HCT116 (cell line): ENCODE measurements around the gene DHX30. TPM values are rescaled to one million over a fixed set of nuclear protein-coding genes. Genes with fewer than 3 reads are reported as not detected.

Experiments
- ATAC-seq: fragments of 200-7000 bp; cut with Tn5 transposase; 2 replicates; pipeline ENCODE4 v1.9.1; 2020; ENCODE audit warnings: mild to moderate bottlenecking, moderate library complexity
- BruUV-seq: library from RNA; stranded (reverse); fragments of 400-500 nt; replicated peaks from 2 replicates; lab custom pipeline; 2021; lab: Mats Ljungman, UMichigan
- CTCF ChIA-PET: fragments of 300-600 bp; sonication (Branson Sonifier 250); formaldehyde crosslinking; loops from one replicate; lab custom pipeline; 2021; ENCODE audit warnings: antibody characterized with exemption; lab: Charles Lee
- POLR2A ChIA-PET: fragments of 300-600, 350-600 bp; sonication (Branson Sonifier 250); formaldehyde crosslinking; loops from one replicate; lab custom pipeline; 2021; ENCODE audit warnings: antibody characterized with exemption; lab: Charles Lee
- RAD21 ChIA-PET, 2 experiments: fragments of 300-600 bp; sonication (Branson Sonifier 250); formaldehyde crosslinking; loops; one replicate each; lab custom pipeline; 2023; ENCODE audit warnings: low total read pairs in 2 of 2; ENCODE audit not compliant: uncharacterized antibody in 2 of 2, unreplicated experiment in 2 of 2, low non-redundant PET in 1 of 2; lab: Charles Lee
- DNase-seq: peaks from one replicate; pipeline ENCODE4 v3.0.0-alpha.2; 2010; ENCODE audit warnings: low read depth, low spot score
- H2AFZ ChIP-seq: fragments of 200-600 bp; shearing (Covaris generic), sonication (generic); 2 replicates; pipeline ENCODE4 v1.6.1; 2017; ENCODE audit warnings: low read depth, mixed run types, mixed read lengths, antibody characterized with exemption, low read length; ENCODE audit not compliant: poor library complexity, severe bottlenecking
- H3K27ac ChIP-seq: 2 replicates; pipeline ENCODE4 v1.5.1; 2012; ENCODE audit warnings: low read depth, low read length
- H3K27me3 ChIP-seq: fragments of 200-600 bp; sonication (generic); 2 replicates; pipeline ENCODE4 v1.6.1; 2016; ENCODE audit warnings: mixed run types, low read length, mixed read lengths; ENCODE audit not compliant: insufficient read depth
- H3K36me3 ChIP-seq, 2 experiments: fragments of 200-500 bp in 1 of 2; fragments of 200-600 bp in 1 of 2; sonication (Bioruptor generic) in 1 of 2; sonication (generic) in 1 of 2; 2 replicates each; pipeline versions ENCODE4 v1.5.1 to v1.6.1; 2014 to 2016; ENCODE audit warnings: low read length in 2 of 2, inconsistent platforms in 1 of 2, mixed read lengths in 1 of 2, mixed run types in 1 of 2; ENCODE audit not compliant: insufficient read depth in 2 of 2, control insufficient read depth in 1 of 2
- H3K4me1 ChIP-seq, 2 experiments: fragments of 200-600 bp in 1 of 2; sonication (generic) in 1 of 2; 2 replicates each; pipeline versions ENCODE4 v1.5.1 to v1.6.1; 2012 to 2017; ENCODE audit warnings: low read length in 2 of 2, inconsistent platforms in 1 of 2, mild to moderate bottlenecking in 1 of 2, mixed read lengths in 1 of 2, mixed run types in 1 of 2, moderate library complexity in 1 of 2; ENCODE audit not compliant: insufficient read depth in 2 of 2, control insufficient read depth in 1 of 2
- H3K4me2 ChIP-seq: fragments of 200-600 bp; sonication (generic); 2 replicates; pipeline ENCODE4 v1.6.1; 2017; ENCODE audit warnings: mixed run types, low read length, mixed read lengths
- H3K4me3 ChIP-seq, 2 experiments: fragments of 200-600 bp in 1 of 2; sonication (generic) in 1 of 2; replicated peaks in 1 of 2; 2 replicates each; pipeline ENCODE4 v1.5.1; 2011 to 2016; ENCODE audit warnings: low read length in 2 of 2, control low read depth in 1 of 2, low read depth in 1 of 2, mild to moderate bottlenecking in 1 of 2, mixed read lengths in 1 of 2, mixed run types in 1 of 2
- H3K79me2 ChIP-seq: fragments of 200-600 bp; sonication (generic); 2 replicates; pipeline ENCODE4 v1.6.1; 2017; ENCODE audit warnings: mild to moderate bottlenecking, mixed run types, low read length, moderate library complexity, mixed read lengths; ENCODE audit not compliant: insufficient read depth
- H3K9ac ChIP-seq: fragments of 200-600 bp; sonication (generic); 2 replicates; pipeline ENCODE4 v1.6.1; 2016; ENCODE audit warnings: low read length, mixed read lengths
- H3K9me2 ChIP-seq: fragments of 200-600 bp; sonication (generic), shearing (Covaris generic); 2 replicates; pipeline ENCODE4 v1.6.1; 2017; ENCODE audit warnings: mixed run types, mild to moderate bottlenecking, moderate library complexity; ENCODE audit not compliant: insufficient read depth
- H3K9me3 ChIP-seq, 2 experiments: fragments of 200-500 bp in 1 of 2; fragments of 200-600 bp in 1 of 2; sonication (Bioruptor generic) in 1 of 2; sonication (generic) in 1 of 2; 2 replicates each; pipeline ENCODE4 v1.6.1; 2014 to 2017; ENCODE audit warnings: low read length in 2 of 2, mixed read lengths in 2 of 2, inconsistent platforms in 1 of 2, low read depth in 1 of 2, mild to moderate bottlenecking in 1 of 2, mixed run types in 1 of 2, moderate library complexity in 1 of 2; ENCODE audit not compliant: control insufficient read depth in 1 of 2, insufficient read depth in 1 of 2
- H4K20me1 ChIP-seq: fragments of 200-600 bp; sonication (generic), shearing (Covaris generic); 2 replicates; pipeline ENCODE4 v1.6.1; 2017; ENCODE audit warnings: mixed run types, mild to moderate bottlenecking, moderate library complexity; ENCODE audit not compliant: insufficient read depth
- CBX3 ChIP-seq: IDR thresholded peaks from 2 replicates; pipeline ENCODE4 v1.6.1; 2012; ENCODE audit warnings: low read depth
- CTCF ChIP-seq, 3 experiments: fragments of 200-600 bp in 1 of 3; sonication (generic) in 1 of 3; IDR thresholded peaks in 2 of 3; conservative IDR thresholded peaks in 1 of 3; 2 replicates each; pipeline ENCODE4 v1.5.1; 2012 to 2017; ENCODE audit warnings: low read depth in 2 of 3, low read length in 2 of 3, antibody characterized with exemption in 1 of 3, borderline replicate concordance in 1 of 3, control low read depth in 1 of 3, mild to moderate bottlenecking in 1 of 3, mixed read lengths in 1 of 3, mixed run types in 1 of 3, moderate library complexity in 1 of 3; ENCODE audit not compliant: insufficient read depth in 1 of 3
- EGR1 ChIP-seq: IDR thresholded peaks from 2 replicates; pipeline ENCODE4 v1.6.1; 2012; ENCODE audit warnings: low read depth
- EZH2 ChIP-seq: fragments of 200-600 bp; sonication (generic); IDR thresholded peaks from 2 replicates; pipeline ENCODE4 v1.6.1; 2017; ENCODE audit warnings: antibody characterized with exemption, mixed run types
- FOSL1 ChIP-seq: IDR thresholded peaks from 2 replicates; pipeline ENCODE4 v1.6.1; 2012; ENCODE audit warnings: low read depth
- JUND ChIP-seq: IDR thresholded peaks from 2 replicates; pipeline ENCODE4 v1.6.1; 2012
- MAX ChIP-seq: IDR thresholded peaks from 2 replicates; pipeline ENCODE4 v1.6.1; 2012
- POLR2A ChIP-seq: IDR thresholded peaks from 2 replicates; pipeline ENCODE4 v1.7.0; 2011; ENCODE audit warnings: borderline replicate concordance; ENCODE audit not compliant: insufficient read depth, insufficient read length; ENCODE audit errors: extremely low read depth
- RAD21 ChIP-seq: IDR thresholded peaks from 2 replicates; pipeline ENCODE4 v1.6.1; 2012; ENCODE audit warnings: low read depth, mild to moderate bottlenecking
- SIN3A ChIP-seq: IDR thresholded peaks from 2 replicates; pipeline ENCODE4 v1.6.1; 2012; ENCODE audit warnings: low read depth
- SRF ChIP-seq: IDR thresholded peaks from 2 replicates; pipeline ENCODE4 v1.6.1; 2012; ENCODE audit warnings: low read depth
- TCF7L2 ChIP-seq: IDR thresholded peaks from 2 replicates; pipeline ENCODE4 v1.7.0; 2011; ENCODE audit warnings: borderline replicate concordance, inconsistent platforms; ENCODE audit not compliant: insufficient read depth, insufficient read length; ENCODE audit errors: extremely low read depth
- YY1 ChIP-seq: IDR thresholded peaks from 2 replicates; pipeline ENCODE4 v1.6.1; 2011; ENCODE audit warnings: low read length, low read depth, moderate library complexity, mild to moderate bottlenecking; ENCODE audit not compliant: insufficient replicate concordance; ENCODE audit errors: extremely low read depth
- ZBTB33 ChIP-seq: IDR thresholded peaks from 2 replicates; pipeline ENCODE4 v1.6.1; 2011; ENCODE audit warnings: mild to moderate bottlenecking, low read length, moderate library complexity; ENCODE audit not compliant: insufficient replicate concordance; ENCODE audit errors: extremely low read depth
- ZNF274 ChIP-seq: fragments of 200-500 bp; sonication (Bioruptor generic); IDR thresholded peaks from 2 replicates; pipeline ENCODE4 v1.6.1; 2014; ENCODE audit warnings: mild to moderate bottlenecking, low read depth, low read length, inconsistent platforms
- intact Hi-C: fragments of 100-400 bp; cut with micrococcal nuclease; formaldehyde crosslinking; loops from 2 replicates; pipeline ENCODE4 v1.10.0; 2022
- total RNA-seq: library from RNA; stranded (reverse); gene quantifications from one replicate; pipeline ENCODE4 v1.2.1, GENCODE V29; 2021; ENCODE audit not compliant: unreplicated experiment
- TF ChIP-seq, protein P1 (sequence below): IDR thresholded peaks from 2 replicates; pipeline ENCODE4 v1.6.1; 2012

The DHX30 gene
- total RNA-seq, 1 experiment from 2014 or later: 114 TPM

GRCh38 chr3:47874438-47874837 is 71.5 kb downstream of the DHX30 start:
- POLR2A ChIA-PET: no interaction called here
- peaks cover 17 to 30% of the 10 kb centered on the region in 2 experiments; a peak in 3 of 4 replicates for H3K36me3 ChIP-seq

GRCh38 chr3:47874913-47875312 is 72.0 kb downstream of the DHX30 start:
- no peak overlapping the region for H3K9ac ChIP-seq
- POLR2A ChIA-PET: no interaction called here
- intact Hi-C loops: no loop called here
- H3K79me2 ChIP-seq: no peaks in the 10 kb centered on the region
- no peaks in the 10 kb centered on the region for H3K27me3 ChIP-seq
- H4K20me1 ChIP-seq: no peaks in the 10 kb centered on the region
- H3K9me3 ChIP-seq: no peaks in the 10 kb centered on the region
- no peak overlapping the region for H3K27ac ChIP-seq
- RAD21 ChIA-PET: no interaction called here
- H3K9me2 ChIP-seq: no peaks in the 10 kb centered on the region
- CTCF ChIA-PET: no interaction called here
- H3K4me3 ChIP-seq: no peak overlapping the region
- ATAC-seq (no peak), DNase-seq (no peak)
- no peaks in the 10 kb centered on the region for H3K4me1 ChIP-seq
- BruUV-seq: no TSS peak
- H3K4me2 ChIP-seq: no peak overlapping the region
- H3K36me3 ChIP-seq: peaks cover 13 to 26% of the 10 kb centered on the region in 2 experiments; a peak in 3 of 4 replicates
- no peak overlapping the region for H2AFZ ChIP-seq
- TF ChIP-seq SIN3A (no peak), ZBTB33 (no peak), YY1 (no peak), EZH2 (no peak), CTCF (IDR thresholded peaks at IDR 0.05 in 2 of 3, conservative IDR thresholded peaks at IDR 0.05 in 1 of 3; ENCODE audit: borderline replicate concordance in 1 of 3, insufficient read depth in 1 of 3, low read depth in 2 of 3, low read length in 2 of 3) (no peak), TCF7L2 (no peak), FOSL1 (no peak), JUND (no peak), CBX3 (no peak), ZNF274 (no peak)
- TF ChIP-seq, protein P1, sequence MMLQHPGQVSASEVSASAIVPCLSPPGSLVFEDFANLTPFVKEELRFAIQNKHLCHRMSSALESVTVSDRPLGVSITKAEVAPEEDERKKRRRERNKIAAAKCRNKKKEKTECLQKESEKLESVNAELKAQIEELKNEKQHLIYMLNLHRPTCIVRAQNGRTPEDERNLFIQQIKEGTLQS: no peak

More at GRCh38 chr3:47874438-47874837, 71.5 kb downstream of the DHX30 start:
- ATAC-seq (no peak), DNase-seq (no peak)
- Histone ChIP-seq H4K20me1 (no peaks in the 10 kb centered on the region), H3K9me3 (no peaks in the 10 kb centered on the region), H3K27ac (no peak overlapping the region), H3K27me3 (no peaks in the 10 kb centered on the region), H3K9ac (no peak overlapping the region), H3K9me2 (no peaks in the 10 kb centered on the region), H2AFZ (no peak overlapping the region), H3K4me2 (no peak overlapping the region), H3K4me3 (no peak overlapping the region), H3K79me2 (no peaks in the 10 kb centered on the region), H3K4me1 (no peaks in the 10 kb centered on the region)
- CTCF ChIA-PET: no interaction called here
- TF ChIP-seq POLR2A (no peak), MAX (no peak), YY1 (no peak), ZNF274 (no peak), EGR1 (no peak), TCF7L2 (no peak), SRF (no peak), RAD21 (no peak)
- TF ChIP-seq, protein P1: no peak
- intact Hi-C loops: no loop called here
- RAD21 ChIA-PET: no interaction called here
- no TSS peak for BruUV-seq
